HEK293 (cell line): Measurements from ENCODE around the gene TPPP3.
A peak's percentile ranks its signal among the peaks of the same experiment; 100 is the strongest.

ENCODE experiments used
- CTCF ChIP-seq: fragments of 450-650 bp; formaldehyde crosslinking; IDR thresholded peaks from 2 replicates; pipeline ENCODE4 v1.5.1; 2016; ENCODE audit warnings: missing biosample characterization, missing genetic modification characterization
- HIC1 ChIP-seq: fragments of 450-650 bp; formaldehyde crosslinking; IDR thresholded peaks from 2 replicates; pipeline ENCODE4 v1.5.1; 2016; ENCODE audit warnings: missing biosample characterization, missing genetic modification characterization
- KLF17 ChIP-seq: fragments of 450-650 bp; formaldehyde crosslinking; IDR thresholded peaks from 2 replicates; pipeline ENCODE4 v1.5.1; 2016; ENCODE audit warnings: missing biosample characterization, missing genetic modification characterization
- SP2 ChIP-seq: fragments of 450-650 bp; formaldehyde crosslinking; IDR thresholded peaks from 2 replicates; pipeline ENCODE4 v1.5.1; 2016; ENCODE audit warnings: missing biosample characterization, missing genetic modification characterization
- ZBTB49 ChIP-seq: fragments of 450-650 bp; formaldehyde crosslinking; IDR thresholded peaks from 2 replicates; pipeline ENCODE4 v1.5.1; 2016; ENCODE audit warnings: missing biosample characterization, missing genetic modification characterization, low read depth
- ZBTB6 ChIP-seq: fragments of 450-650 bp; formaldehyde crosslinking; IDR thresholded peaks from 2 replicates; pipeline ENCODE4 v1.5.1; 2017; ENCODE audit warnings: missing biosample characterization, missing genetic modification characterization
- ZBTB8A ChIP-seq: fragments of 450-650 bp; formaldehyde crosslinking; IDR thresholded peaks from 2 replicates; pipeline ENCODE4 v1.5.1; 2016; ENCODE audit warnings: missing biosample characterization, missing genetic modification characterization
- ZFP41 ChIP-seq: fragments of 450-650 bp; formaldehyde crosslinking; IDR thresholded peaks from 2 replicates; pipeline ENCODE4 v1.5.1; 2016; ENCODE audit warnings: missing biosample characterization, missing genetic modification characterization, borderline replicate concordance
- ZNF138 ChIP-seq: fragments of 450-650 bp; formaldehyde crosslinking; IDR thresholded peaks from 2 replicates; pipeline ENCODE4 v1.5.1; 2016; ENCODE audit warnings: missing biosample characterization, missing genetic modification characterization, borderline replicate concordance
- ZNF169 ChIP-seq: fragments of 450-650 bp; formaldehyde crosslinking; IDR thresholded peaks from 2 replicates; pipeline ENCODE4 v1.5.1; 2016; ENCODE audit warnings: missing biosample characterization, missing genetic modification characterization
- ZNF221 ChIP-seq: fragments of 450-650 bp; formaldehyde crosslinking; IDR thresholded peaks from 2 replicates; pipeline ENCODE4 v1.5.1; 2017; ENCODE audit warnings: missing biosample characterization, missing genetic modification characterization, borderline replicate concordance
- ZNF223 ChIP-seq: fragments of 450-650 bp; formaldehyde crosslinking; IDR thresholded peaks from 2 replicates; pipeline ENCODE4 v1.5.1; 2016; ENCODE audit warnings: missing biosample characterization, missing genetic modification characterization
- ZNF362 ChIP-seq: fragments of 450-650 bp; formaldehyde crosslinking; IDR thresholded peaks from 2 replicates; pipeline ENCODE4 v1.5.1; 2016; ENCODE audit warnings: missing biosample characterization, missing genetic modification characterization
- ZNF366 ChIP-seq: fragments of 450-650 bp; formaldehyde crosslinking; conservative IDR thresholded peaks from 2 replicates; pipeline ENCODE4 v1.5.1; 2016; ENCODE audit warnings: missing biosample characterization, missing genetic modification characterization
- ZNF473 ChIP-seq: fragments of 450-650 bp; formaldehyde crosslinking; IDR thresholded peaks from 2 replicates; pipeline ENCODE4 v1.5.1; 2017; ENCODE audit warnings: missing biosample characterization, missing genetic modification characterization
- ZNF513 ChIP-seq: fragments of 450-650 bp; IDR thresholded peaks from 2 replicates; pipeline ENCODE4 v1.5.1; 2018; ENCODE audit warnings: missing biosample characterization, missing genetic modification characterization
- ZNF518A ChIP-seq: fragments of 450-650 bp; formaldehyde crosslinking; conservative IDR thresholded peaks from 2 replicates; pipeline ENCODE4 v1.5.1; 2016; ENCODE audit warnings: low read depth, missing biosample characterization, missing genetic modification characterization
- ZNF544 ChIP-seq: fragments of 450-650 bp; formaldehyde crosslinking; IDR thresholded peaks from 2 replicates; pipeline ENCODE4 v1.5.0; 2017; ENCODE audit warnings: missing biosample characterization, missing genetic modification characterization
- ZNF621 ChIP-seq: fragments of 450-650 bp; formaldehyde crosslinking; IDR thresholded peaks from 2 replicates; pipeline ENCODE4 v1.5.1; 2017; ENCODE audit warnings: missing biosample characterization, missing genetic modification characterization

The TPPP3 gene

GRCh38 chr16:67393111-67393787, at the start of gene TPPP3 (continued):
- TF ChIP-seq ZBTB8A (tag by site-specific recombination), result 0 out of 2 replicates have a peak, but pooled peaks have one; percentile 21
- no peak for TF ChIP-seq ZFP41 (tag by site-specific recombination)
- peak; percentile 66 for TF ChIP-seq SP2 (tag by site-specific recombination)
- TF ChIP-seq ZNF513 (tag by site-specific recombination), result no peak
- TF ChIP-seq ZNF366 (tag by site-specific recombination), result peak; percentile 27; the same call in 1 of the 2 replicates
- TF ChIP-seq ZNF223 (tag by site-specific recombination), result no peak
- no peak for TF ChIP-seq ZNF473 (tag by site-specific recombination)
- TF ChIP-seq ZBTB6 (tag by site-specific recombination), result 0 out of 2 replicates have a peak, but pooled peaks have one; percentile 45
- TF ChIP-seq CTCF (tag by site-specific recombination), result peak; percentile 57
- no peak for TF ChIP-seq ZNF621 (tag by site-specific recombination)
- TF ChIP-seq ZNF221, result no peak
- no peak for TF ChIP-seq ZNF518A
- TF ChIP-seq KLF17 (tag by site-specific recombination), result 0 out of 2 replicates have a peak, but pooled peaks have one; percentile 26
- TF ChIP-seq HIC1 (tag by site-specific recombination), result no peak
- TF ChIP-seq ZBTB49 (tag by site-specific recombination), result no peak
- no peak for TF ChIP-seq ZNF169 (tag by site-specific recombination)
- TF ChIP-seq ZNF544, result no peak
- no peak for TF ChIP-seq ZNF138 (tag by site-specific recombination)
- no peak for TF ChIP-seq ZNF362 (tag by site-specific recombination)
